GM18499 (cell line): ENCODE data around the gene VIPR1.

Experiments
- ATAC-seq: cut with Tn5 transposase; IDR thresholded peaks from one replicate; pipeline ENCODE4 v1.9.1; 2021; ENCODE audit warnings: moderate number of reproducible peaks; ENCODE audit not compliant: insufficient read depth, unreplicated experiment

The VIPR1 gene

DNA sequence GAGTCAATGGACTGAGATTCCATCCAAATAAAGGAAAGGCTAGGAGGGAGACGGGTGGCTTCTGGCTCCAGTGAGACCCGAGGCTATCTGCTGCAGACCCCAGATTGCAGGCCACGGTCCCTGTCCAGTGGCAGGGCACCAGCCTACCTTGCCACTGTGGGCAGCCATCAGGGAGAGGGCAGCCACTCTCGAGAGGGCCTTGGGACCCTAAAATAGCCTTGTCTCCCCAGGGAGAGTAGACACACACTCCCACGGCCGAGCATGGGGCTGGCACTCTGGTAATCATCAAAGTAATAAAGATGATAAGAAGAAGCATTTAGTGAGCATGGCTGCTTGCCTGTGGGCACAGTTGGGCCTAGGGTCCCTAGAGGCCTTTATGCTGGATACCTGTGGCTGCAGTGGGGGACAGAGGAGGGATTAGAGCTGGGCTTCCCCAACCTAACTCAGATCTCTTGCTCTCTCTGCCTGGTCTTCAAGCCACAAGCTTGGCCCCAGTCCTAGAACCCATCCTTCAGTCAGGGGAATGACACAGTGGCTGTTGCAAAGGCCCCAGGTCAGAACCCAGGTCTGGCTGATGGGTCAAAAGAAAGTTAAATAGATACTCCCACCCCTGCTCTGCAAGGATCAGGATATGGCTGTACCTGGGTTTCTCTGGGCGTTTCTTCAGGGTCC is 9.2 kb upstream of the VIPR1 start:
- no peak for ATAC-seq

DNA sequence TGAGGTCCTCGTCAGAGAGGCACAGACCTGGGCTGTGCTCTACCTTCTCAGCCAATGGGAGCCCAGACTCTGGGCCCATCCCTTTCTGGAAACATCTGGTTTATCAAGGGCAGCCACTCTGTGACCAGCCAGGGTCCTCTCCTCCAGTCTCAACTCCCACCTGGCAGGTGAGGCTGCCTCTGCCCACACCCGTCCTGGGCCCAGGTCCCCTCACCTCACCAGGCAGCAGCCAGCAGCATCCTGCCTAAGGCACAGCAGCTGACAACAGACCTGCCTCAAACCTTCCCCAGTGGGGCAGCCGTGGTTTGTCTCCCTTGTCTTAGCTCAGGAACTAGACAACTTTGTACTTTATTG is 8.7 kb upstream of the VIPR1 start:
- ATAC-seq = no peak

DNA sequence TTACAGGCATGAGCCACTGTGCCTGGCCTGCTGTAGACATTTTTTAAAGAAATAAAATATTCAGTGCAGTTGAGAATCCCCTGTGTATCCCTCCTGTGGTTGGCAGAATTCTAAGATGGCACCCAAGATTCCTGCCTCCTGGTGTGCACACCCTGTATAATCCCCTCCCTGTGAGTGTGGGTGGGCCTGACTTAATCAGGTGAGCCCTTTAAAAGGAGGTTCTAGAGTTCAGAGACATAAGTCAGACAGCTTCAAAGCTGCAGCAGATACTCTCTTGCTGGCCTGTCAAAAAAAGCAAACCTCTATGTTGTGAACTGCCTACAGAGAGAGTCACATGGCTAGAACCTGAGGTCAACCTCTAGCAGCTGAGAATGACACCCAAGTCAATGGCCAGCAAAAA is 7.0 kb upstream of the VIPR1 start:
- no peak for ATAC-seq

DNA sequence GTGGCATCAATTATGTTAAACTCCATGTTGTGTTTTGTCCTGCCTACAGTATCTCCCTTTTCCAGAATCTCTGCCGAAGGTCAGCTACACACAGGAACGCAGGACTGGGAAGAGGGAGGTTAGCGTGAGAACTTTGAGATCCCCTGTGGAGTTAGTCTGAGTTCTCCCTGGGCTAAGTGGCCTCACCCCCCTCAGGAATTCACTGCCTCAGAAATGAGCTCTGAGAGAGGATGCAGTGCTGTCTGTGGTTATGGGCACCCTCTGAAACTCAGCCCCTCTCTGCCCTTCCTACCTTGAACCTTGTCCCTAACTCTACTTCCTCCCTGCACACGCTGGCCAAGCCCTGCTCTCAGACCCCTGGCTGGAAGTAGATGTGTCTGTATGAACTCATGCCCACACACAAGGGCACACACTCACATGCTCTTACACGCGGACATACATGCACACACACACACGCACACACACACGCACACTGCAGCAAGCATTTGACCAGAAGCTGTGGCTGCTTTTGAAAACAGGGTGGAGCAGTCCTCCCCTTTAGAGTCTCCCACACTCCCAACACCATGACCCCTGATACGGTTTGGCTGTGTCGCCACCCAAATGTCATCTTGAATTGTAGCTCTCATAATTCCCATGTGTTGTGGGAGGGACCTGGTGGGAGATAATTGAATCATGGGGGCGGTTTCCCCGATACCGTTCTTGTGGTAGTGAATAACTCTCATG is 5.3 kb upstream of the VIPR1 start:
- no peak for ATAC-seq

DNA sequence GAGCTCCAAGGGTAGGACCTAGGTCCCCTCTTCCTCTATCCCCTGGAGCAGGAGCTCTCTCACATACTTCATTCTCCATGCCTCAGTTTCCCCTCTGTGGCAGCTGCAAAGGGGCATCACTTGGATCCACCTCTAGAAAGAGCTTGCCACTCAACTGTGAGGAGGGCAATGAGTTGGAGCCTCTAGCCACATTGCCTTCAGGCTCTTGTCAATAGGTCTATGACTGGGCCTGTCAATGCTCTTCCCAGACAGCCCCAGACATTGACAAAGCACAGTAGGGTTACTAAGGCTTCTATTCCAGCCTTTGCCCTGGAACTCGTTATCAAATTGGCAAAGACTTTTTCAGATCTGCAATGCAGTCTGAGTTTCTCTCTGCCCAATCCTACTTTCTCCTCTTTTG is 4.4 kb upstream of the VIPR1 start:
- ATAC-seq = no peak

DNA sequence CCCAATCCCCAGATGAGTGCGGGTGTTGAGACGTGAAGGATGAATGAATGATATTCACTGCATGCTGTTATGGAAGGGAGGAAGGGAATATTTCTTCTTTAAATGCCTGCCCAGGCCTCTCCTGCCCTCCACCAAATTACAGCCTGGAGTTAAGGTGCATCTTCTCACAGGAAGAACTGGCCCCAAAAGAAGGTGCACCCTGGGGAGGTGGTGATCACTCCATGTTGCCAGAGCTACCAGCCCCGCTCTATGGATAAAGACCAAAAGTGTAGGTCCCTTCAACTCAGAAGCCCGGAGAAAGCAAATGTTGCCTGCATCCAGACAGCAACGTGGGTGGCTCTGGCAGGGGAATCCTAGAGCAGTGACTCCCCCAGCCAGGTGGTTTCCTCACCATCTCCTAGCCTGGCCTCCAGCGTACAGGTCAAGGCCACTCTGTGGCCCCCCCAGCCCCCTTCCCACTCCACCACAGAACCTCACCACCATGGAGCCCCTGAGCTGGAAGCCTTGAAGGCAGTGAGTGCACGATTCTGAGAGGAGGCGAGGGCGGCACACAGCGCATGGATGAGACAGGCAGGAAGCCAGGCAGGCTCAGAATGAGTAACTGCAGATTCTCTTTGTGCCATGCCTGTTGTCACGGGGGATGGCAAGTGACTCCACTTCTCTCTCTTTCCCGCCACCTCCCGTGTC is 3.5 kb upstream of the VIPR1 start:
- no peak for ATAC-seq

DNA sequence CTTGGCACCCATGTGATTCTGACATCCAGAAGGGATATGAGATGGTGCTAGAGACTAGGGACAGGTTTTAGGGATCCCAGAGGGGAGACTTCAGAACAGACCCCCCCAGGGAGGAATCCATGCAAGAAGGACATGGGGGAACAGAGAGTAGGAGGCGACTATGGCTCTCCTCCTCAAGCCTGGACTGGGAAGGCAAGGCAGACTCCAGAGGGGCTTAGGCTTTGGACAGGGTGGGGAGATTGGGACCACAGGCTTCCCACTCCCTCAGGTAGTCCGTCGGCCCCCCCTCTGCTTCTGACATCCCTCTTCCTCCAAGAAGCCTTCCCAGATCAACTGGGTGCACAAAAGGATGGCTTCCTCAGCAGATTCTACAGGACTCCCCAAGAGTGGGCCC is 3.0 kb upstream of the VIPR1 start:
- no peak for ATAC-seq

DNA sequence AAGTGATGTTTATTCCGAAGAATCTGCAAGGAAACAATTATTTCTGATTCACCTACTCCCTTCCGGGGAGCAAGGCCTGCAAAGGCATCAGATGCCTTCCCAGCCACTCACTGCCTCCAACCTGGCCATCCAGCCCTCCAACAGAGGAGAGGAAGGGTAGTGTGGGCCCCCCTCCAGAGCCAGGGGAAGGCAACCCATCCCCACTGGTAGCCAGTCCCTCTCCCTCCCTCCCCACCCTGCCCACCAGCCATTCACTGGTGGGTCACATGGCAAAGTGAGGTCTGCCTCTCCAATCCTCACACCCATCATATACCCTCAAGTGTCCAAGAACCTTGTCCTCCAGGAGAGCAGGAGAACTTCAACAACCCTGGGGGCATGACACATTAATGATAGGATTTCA is 2.4 kb upstream of the VIPR1 start:
- no peak for ATAC-seq

DNA sequence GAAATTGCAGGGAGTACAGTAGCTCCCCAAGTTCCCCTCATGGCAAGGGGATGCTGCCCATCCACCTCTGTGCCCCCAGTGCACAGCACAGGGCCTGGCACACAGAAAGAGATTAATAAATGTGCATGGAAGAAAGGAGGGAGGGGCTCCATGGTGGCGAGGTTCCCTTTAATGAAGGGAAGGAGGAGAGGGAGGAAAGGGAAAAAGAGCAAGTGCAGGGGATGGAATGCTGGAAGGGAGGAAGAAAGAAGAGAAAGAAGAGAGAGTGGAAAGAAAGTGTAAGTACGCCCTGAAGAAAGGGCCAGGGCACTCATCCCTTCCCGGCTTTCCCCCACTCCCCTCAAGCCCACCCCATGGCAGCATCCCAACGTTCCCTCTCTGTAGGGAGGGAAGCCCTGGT is 1.5 kb upstream of the VIPR1 start:
- ATAC-seq = no peak

DNA sequence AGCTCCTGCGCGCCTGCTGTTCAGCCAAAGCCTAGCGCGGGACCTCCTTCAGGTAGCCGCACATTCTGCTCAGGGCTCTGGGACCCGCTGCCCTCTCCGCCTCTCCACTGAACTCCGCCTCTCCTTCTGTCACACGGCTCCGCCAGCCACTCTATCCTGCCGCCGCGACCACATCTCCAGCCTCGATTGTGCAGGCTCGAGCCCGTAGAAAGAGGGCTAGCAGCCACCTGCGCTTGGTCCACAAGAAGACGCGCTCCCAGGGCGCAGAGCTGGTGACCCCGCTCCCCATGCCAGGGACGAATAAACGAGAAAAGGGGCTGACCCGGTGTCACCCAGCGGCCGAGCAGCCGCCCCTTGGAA is 1.1 kb upstream of the VIPR1 start:
- ATAC-seq = no peak

DNA sequence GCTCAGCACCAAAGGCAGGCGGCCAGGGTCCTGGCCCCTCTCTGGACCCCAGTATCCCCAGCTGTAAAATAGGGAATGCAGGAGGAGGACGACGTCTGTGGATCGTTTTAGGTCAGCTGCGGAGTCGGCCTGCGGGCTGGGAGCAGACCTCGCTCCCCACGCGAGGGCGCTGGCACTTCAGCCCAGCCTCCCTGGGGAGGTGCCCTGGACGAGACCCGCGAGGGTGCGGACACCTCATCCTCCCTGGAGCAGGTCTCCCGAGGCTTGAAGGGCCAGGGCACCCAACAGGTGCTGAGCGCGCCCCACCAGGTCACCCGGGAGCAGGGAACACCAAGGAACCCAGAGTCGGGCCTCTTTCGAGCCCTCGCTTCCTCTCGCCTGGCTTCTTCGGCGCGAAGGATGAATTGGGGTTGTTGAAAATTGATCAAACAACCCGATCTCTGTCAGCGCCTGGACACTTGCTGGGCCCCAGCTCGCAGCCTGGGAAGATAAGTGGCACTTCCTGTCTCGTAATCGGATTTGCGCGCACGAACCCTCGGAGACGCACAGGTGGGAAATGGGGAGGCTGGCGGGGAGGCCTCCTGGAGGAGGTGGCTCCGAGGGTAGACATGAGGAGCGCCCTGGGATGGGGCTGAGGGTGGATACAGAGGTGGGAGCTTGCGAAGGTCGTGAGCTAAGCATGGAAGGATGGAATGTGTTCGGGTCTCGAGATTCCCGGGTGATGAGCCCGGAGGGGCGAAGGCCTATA is 588 bp upstream of the VIPR1 start:
- ATAC-seq = peak; percentile 10

DNA sequence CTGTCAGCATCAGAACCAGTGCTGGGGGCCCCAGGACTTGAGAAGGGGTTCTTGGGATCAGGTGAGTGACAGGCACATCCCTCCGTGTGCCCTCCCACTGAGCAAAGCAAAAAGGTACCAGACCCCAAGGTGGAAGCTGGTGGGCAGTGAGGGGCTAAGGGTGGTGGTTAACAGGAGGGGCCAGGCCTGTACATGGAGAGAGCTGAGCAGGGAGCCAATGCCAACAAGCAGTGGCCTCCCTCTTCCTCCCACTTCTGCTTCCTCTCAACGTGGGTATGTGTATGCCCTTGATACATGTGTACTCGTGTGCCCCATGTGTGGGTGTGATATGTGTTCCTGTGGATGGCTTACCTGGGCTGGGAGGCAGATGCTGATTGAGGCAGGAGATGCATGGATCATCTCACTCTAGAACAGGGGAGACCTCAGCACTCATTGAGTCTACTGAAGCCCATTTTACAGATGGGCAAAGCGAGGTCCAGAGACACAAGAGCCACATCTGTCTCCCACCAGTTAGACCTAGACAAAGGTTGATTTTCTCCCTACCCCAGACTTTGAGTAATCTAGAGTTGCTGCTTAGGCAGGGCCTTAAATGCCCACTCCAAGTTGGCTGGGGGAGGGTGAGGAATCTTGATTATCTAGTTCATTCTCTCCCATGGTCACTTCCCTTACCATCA is 945 bp downstream of the VIPR1 start:
- no peak for ATAC-seq

DNA sequence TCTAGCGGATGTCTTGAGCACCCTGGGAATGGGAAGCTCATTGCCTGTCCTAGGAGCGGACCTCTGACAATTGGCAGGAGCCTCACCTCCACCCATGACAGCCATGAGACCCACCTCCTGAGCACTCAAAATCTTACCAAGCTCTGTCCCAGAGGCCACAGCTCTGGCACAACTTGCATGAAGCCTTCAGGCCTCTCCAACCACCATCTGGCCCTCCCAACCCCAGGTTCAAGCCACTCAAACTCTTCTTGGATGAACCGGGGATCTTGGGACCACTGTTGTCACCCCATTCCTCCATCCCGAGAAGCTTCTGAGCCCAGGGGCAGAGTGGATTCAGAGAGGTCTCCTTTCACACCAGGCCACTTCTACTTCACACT is 1.5 kb downstream of the VIPR1 start:
- ATAC-seq = no peak

DNA sequence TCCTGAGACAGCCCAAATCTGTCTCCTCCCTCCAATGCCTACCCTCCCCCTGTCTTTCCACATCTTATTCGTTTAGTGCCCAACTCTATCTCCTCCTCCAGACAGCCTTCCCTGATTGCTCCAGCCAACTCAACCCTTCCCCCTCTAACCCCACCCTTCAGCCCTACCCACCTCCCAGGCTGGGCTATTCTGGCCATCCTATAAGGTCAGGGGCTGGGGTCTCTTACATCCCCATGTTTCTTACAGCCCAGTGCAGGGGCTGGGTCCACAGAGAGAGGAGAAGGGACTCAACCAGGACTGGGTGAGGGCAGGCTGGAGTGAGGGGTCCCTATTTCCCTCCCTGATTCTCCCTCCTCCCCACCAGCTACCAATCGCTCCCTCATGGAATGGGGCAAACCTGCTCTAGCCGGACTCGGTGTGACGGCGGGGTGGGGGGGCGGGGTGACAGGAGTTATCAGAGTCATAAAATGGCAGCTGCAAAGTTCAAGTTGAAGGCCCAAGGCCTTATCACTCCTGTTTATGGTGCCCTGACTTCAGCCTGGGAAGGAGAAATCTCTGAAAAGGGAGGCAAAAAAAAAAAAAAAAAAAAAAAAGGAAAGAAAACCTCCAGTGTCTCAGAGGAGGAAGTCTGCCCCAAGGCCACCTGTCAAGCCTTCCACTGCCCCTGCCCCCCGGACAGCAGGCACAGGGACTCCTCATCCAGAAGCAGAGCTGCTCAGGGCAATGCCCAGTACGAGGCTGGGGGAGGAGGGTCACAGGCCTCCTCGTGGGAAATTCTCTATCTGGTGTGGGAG is 2.1 kb downstream of the VIPR1 start:
- no peak for ATAC-seq

DNA sequence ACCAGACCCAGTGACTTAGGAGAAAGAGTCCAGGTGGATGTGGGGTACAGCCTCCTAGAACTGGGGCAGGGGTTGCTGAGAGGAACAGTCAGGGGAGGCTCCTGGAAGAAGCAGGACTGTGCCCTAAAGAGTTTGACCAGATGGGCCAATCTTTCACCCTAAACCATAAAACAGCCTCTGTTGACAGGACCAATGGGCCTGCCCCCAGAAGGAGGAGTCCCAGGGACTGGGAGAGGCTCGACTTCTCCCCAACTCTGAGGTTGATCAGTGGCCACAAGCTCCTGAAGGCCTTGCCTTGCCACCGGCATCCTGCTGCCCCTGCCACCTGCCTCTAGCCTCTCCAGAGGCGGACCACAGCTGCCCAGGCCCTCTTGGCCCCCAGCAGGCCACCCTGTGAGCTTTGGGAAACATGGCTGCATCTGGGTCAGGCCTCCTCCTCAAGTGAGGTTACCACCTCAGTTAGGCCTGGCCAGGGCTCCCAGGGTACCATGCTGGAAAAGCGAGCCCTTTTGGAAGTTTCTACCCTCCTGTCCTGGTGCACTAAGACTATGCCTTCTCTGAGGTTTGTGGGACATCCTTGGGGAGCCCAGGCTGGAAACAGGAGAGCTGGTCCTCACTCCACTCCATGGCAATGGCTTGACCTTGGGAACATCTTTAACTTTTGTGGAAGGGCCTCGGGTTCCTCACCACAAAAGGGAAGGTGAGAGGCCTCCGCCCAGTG is 2.8 kb downstream of the VIPR1 start:
- no peak for ATAC-seq

DNA sequence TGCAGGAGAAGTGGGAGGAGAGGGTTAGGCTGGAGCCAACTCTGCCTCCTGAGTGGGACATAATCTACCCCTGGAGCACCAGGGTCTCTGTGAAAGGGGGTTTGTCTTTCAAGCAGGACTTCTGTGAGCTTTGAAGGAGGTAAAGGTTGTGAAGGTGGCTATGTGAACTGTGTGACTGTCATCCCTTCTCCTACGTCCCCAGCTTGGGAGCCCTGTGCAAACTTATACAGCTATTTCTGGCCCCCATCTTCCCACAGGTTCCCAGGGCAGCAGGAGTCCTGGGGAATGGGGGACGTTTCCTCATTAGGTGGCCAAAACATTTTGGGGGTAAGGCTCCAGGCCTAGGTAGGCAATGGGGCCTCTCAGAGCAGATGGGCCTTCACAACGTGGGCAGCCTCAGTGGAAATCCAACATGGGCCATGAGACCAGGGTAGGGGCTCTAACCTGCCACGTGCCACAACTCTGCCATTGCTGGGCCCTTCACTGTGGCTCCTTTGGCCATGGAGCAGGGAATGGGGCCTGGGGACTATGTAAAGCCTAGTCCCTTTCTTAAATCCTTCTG is 3.5 kb downstream of the VIPR1 start:
- ATAC-seq = no peak

DNA sequence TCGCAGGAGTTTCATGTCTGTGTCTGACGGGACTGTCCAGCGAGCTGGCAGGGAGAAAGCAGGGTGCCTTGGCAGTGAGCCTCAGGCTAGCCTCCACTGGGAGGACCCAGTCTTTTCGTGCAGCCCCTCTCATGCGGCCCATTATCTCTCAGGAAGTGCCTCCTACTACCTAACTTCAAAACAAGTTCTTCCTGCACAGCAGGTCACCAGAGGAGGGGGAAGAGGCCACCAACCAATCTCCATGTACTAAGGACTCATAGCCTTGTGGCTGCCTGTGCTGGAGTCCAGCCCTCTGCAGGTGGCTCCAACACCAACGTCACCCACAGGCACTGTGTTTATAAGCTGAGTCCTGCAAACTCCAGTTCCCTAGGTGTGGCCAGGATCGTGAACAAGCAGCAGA is 4.8 kb downstream of the VIPR1 start:
- no peak for ATAC-seq

DNA sequence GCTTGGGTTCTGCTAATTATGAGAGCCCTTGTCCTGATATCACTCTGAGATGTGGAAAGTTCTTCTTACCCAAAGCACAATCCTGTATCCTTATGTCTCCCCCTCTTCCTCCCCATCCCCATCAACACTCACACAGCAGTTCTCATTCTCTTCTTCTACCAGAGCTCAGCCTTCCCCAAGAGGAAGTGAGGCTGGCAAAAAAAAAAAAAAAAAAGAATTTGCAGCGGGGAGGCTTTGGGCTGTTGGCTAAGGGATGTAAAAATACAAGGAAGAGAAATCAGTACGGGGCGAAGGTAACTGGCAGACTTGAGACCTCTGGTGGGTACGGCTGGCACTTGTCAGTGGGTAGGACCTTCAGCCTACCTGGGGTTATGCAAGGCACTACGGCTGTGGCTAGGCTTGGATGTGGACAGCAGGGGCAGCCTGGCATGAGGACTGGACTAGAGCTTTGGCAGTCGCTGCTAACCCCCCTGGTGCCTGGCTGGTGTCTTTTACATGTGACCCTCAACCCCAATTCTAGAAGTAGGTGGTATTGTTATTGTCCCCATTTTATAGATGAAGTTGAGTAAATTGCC is 5.4 kb downstream of the VIPR1 start:
- ATAC-seq = no peak

DNA sequence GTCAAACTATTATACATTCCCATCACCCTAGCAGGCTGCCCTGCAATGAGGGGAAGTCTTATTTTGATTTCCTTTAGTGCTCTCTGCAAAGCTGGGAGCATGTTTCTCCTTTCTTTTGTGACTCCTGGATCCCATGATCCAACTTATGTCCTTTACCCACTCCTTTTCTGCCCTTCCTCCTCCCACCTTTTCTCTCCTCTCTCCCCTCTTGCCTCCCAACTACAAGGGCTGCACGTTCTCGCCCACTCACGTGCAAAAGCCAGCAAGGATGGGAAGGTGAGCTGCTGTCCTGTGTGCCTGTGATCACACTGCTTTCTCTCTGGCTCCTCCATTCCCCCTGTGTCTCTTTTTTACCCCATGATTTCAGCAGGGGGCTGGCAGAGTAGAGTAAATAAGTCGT is 6.1 kb downstream of the VIPR1 start:
- ATAC-seq = no peak
